GM21717 (cell line): ENCODE data around the gene NHERF1.

Source experiments
- ATAC-seq: cut with Tn5 transposase; IDR thresholded peaks from one replicate; pipeline ENCODE4 v1.9.1; 2021; ENCODE audit warnings: mild to moderate bottlenecking, moderate library complexity; ENCODE audit not compliant: unreplicated experiment

Gene NHERF1

DNA sequence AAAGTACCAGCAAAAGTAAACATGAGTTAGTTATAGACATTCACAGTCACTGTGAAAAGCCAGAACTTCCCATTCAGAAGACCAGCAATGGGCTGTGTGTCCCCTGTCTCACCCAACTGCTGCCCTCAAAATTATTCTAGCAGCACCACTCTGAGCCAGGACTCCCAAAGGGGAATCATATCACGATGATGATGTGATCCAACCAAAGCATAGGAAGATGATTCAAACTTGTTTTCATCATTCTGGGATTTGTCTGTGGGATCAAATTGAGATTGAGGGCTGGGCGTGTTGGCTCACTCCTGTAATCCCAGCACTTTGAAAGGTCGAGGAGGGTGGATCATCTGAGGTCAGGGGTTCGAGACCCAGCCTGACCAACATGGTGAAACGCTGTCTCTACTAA is 34.1 kb downstream of the NHERF1 start:
- no peak for ATAC-seq

- ATAC-seq: no peak
These were observed 35.8 kb downstream of the NHERF1 start for GRCh38 chr17:74784125-74784810.

DNA sequence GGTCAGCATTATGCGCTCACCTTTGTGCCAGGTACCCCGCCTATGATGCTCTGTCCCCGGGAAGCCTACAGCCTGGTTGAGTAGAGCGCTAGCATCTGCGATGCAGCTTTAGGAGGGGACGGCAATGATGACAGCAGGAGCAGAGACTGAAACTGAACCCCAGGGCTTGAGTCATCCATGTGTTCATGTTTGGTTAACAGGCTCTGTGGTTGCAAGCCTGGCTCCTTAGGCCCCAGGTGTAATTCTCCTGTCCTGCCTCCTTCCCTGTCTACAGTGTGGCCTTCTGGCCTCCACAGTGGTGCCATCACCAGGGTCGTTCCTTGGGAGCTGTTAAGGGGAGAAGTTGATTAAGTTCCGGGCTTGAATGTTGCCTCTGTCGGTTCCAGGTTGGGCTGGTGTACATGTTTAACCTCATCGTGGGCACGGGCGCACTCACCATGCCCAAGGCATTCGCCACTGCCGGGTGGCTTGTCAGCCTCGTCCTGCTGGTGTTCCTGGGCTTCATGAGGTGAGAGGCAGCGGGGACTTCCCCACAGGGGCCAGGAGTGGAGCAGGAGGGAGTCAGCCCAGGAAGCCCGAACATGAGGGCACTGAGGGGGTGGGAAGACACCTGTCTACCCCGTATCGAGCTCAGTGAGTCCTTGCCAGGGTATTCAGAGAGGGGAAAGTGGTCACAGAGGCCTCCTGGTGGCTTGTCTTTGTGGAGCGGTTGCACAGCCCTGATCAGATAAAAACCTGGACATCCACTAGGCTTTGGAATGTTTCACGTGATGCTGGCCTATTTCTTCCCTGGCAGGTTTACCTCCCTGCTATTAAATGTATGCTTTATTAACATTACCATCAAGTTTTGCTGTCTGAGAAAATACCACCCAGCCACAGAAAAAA is 36.9 kb downstream of the NHERF1 start:
- ATAC-seq: no peak

GRCh38 chr17:74785981-74786360 is 37.5 kb downstream of the NHERF1 start:
- no peak for ATAC-seq

DNA sequence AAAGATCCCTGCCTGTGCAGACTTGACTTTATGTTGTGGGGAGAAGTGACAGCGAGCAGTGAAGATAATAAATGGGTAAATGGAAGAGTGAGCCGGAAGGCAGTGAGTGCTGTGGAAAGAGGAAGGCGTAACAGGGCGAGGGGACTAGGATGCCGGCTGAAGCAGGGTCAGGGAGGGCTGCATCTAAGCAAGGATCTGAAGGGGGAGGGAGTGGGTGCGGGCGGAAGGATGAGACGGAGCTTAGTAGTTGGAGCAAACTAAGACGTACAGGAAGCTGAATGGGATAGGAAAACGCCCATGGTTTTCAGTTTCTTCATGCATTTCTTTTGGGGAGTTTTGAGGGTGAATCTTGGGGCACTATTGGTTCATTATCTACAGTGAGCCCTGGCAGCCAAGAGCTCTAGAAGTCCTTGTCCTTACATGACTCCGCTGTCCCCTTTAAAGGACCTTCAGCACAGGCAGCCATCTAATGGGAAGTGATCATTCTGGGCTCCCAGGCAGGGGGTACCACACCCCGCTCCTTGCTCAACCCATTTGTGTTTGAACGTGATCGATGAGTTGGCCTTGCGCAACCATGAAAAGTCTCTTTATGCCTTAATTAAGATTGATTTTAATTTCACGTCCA is 38.1 kb downstream of the NHERF1 start:
- no peak for ATAC-seq

GRCh38 chr17:74790161-74791058 is 42.0 kb downstream of the NHERF1 start:
- ATAC-seq: no peak

DNA sequence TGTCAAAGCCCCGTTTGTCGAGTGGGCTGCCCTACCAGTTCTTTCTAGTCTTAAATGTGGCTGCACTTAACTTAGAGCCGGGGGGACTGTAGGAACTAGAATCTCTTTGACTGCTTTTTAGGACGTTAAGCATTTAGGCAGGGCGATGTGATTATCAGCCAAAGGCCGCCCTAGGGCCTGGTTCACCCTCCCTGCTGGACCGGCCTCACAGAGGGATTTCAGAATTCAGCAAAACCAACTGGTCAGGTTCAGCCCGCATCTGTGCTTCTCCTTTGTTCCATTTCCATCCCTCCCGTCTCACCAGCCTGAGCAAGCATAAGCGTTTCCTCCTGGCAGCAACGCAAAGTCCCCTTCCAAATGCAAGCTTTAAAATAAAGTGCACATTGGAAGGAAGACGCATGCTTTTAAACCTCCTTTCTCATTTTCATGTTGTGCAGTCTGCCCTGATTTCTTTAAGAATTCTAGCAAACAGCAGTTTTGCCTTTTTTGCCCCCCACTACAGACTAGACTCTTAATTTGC is 44.2 kb downstream of the NHERF1 start:
- no peak for ATAC-seq

GRCh38 chr17:74795327-74796020 is 47.0 kb downstream of the NHERF1 start:
- ATAC-seq: no peak

DNA sequence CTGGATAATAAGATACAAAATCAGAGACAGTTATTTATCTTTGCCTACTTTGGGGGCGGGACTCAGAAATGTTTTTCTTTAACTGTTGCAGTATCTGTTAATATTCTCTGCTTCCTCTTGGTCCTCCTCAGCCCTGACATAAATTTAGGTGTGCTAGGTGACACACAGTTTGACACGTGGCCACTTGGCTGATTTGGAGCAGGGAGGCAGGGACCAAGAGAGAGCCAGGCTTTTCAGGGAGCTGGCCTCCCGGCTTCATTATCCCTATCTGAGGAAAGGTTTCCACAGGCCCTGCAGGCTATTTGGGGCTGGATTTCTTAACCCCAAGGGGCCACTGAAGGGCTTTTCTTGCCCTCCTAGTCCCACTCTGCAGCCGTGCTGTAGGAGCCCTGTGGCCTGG is 47.8 kb downstream of the NHERF1 start:
- ATAC-seq: no peak

DNA sequence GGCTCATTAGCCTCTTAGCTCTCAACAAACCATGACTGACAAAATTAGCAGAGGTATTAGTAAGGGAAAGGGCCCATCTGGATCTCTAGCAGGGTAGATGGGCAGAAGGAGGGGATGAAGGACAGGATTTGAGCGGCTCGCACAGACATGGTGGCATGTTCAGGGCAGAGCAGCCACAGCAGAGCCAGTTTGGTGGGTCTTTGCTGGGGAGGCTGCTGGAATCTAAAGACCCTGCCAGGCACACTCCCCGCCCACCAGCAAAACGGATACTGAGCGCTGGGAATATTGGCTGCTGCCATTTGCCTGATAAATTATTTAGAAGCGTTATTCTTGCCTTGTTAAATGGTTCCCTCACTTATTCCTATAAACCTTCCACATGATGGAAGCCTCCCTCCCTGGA is 48.4 kb downstream of the NHERF1 start:
- ATAC-seq: no peak

- ATAC-seq: no peak
These were observed 49.4 kb downstream of the NHERF1 start for GRCh38 chr17:74797824-74798223.

GRCh38 chr17:74798239-74798707 is 49.8 kb downstream of the NHERF1 start:
- ATAC-seq: no peak

- ATAC-seq: no peak
These were observed 50.7 kb downstream of the NHERF1 start for GRCh38 chr17:74799097-74799496.

DNA sequence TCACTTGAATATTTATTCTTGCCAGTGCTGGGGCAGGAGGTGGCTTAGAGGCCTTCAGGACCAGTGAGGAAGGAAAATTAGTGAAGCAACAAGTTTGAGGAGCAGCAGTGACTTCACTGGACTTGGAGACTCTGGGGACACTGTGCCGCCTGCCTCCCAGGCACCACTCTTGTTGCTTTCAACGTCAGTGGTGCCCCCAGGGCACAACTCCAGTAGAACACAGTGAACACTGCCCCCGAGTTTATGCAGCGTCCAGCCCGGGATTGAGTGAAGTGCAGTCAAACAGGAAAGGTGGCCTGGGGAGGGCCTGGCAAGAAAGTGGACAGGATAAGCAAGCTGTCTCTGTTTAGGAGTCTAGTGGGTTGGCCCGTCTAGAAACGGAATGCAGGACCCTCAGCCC is 52.1 kb downstream of the NHERF1 start:
- no peak for ATAC-seq

GRCh38 chr17:74801896-74802295 is 53.5 kb downstream of the NHERF1 start:
- no peak for ATAC-seq

DNA sequence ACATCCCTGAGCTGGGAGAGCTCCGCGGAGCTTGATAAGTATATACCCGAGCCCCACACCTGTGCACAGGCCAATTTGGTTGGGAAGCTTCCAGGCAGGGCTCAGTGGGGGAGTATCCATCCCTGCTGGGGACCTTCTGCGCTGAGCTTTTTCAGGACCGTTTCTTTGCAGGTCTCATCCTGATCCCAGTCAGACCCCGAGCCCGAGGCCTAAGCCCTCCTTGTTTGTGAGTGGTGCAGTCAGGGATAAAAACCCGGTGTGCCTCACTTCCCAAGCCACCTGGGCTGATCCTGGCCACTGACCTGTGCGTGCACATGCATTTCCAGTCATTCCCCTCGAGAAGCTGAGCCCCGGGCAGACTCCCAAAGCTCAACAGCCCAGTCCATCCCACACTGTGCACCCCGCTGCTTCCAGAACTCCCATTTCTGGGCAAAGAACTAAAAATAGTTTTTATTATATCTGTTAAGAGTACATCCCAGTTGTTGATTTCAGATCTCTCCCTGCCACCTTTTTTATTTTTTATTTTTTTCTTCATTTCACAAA is 55.0 kb downstream of the NHERF1 start:
- ATAC-seq: no peak

- ATAC-seq: no peak
These were observed 55.5 kb downstream of the NHERF1 start for GRCh38 chr17:74803971-74804370.

DNA sequence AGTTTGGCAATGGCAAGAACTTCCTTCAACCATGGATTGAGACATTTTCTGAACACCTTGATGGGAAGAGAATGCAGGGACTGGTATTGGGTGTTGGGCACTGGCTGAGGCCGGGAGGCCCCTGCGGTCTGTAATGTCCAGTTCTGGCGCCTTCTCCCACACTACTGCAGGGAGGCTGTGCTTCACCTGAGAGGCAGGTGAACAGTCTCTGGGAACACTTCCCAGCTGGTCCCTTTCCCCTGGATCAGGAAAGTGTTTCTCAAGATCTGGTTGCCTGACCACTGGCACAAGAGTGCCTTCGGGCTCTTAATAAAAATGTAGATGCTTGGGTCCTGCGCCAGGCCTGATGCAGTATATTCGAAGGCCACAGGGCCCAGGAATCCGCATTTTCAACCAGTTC is 56.3 kb downstream of the NHERF1 start:
- no peak for ATAC-seq

DNA sequence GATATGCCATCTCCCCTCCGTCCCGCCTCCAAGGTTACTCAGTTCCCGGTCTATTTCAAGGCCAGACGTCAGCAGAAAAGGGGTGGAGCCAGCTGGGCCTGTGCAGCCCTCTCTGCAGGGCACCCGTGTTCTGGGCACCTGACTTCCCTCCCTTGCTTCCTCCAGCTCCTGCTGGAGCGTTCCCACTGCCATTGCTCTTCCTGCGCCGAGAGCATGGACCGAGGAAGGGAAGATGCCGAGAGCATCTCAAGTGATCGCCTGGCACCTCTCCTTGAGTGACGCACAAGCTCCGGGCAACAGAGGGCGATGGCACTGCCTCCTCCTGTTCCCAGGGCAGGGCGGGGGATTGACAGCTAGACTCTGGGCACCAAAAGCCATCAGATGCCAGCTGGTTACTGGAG is 57.2 kb downstream of the NHERF1 start:
- ATAC-seq: no peak

- no peak for ATAC-seq
These were observed 57.9 kb downstream of the NHERF1 start for GRCh38 chr17:74806334-74806733.
